Epithelial cell of esophagus (primary cell): ENCODE data around the gene NT5DC2.

Source experiments
- DNase-seq: peaks from one replicate; pipeline ENCODE4 v3.0.0; 2010; ENCODE audit warnings: low read depth
- H3K4me3 ChIP-seq: 2 replicates; pipeline ENCODE4 v1.5.1; 2011; ENCODE audit warnings: mild to moderate bottlenecking, low read length, control low read depth
- CTCF ChIP-seq: IDR thresholded peaks from 2 replicates; pipeline ENCODE4 v1.5.1; 2011; ENCODE audit warnings: low read depth, mild to moderate bottlenecking, low read length, control low read depth, inconsistent platforms; ENCODE audit not compliant: insufficient read depth; ENCODE audit errors: missing control alignments

The NT5DC2 gene

DNA sequence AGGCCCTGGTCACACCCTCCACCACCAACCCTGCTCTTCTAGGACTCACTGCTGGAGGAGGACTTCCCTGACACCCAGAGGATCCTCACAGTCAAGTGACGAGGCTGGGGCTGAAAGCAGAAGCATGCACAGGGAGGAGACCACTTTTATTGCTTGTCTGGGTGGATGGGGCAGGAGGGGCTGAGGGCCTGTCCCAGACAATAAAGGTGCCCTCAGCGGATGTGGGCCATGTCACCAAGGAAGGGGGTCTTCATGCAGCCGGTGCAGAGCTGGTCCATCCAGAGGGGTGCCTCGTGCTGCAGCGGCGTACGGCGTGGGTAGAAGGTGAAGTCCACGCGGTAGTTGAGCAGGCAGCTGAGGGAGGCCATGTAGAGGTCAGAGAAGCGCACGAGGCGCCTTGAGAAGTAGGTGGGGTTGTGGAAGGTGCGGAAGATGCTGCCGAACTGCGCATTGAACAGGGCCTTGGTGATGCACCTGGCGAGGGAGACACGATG lies 9.4 kb downstream of the NT5DC2 start:
- DNase-seq, result no peak
- no peak for TF ChIP-seq CTCF
- H3K4me3 ChIP-seq, result no peak overlapping the region

GRCh38 chr3:52523386-52524257 lies 10.0 kb downstream of the NT5DC2 start:
- no peak for DNase-seq
- TF ChIP-seq CTCF, result no peak
- no peak overlapping the region for H3K4me3 ChIP-seq

GRCh38 chr3:52522651-52523251 lies 10.9 kb downstream of the NT5DC2 start:
- H3K4me3 ChIP-seq, result no peak overlapping the region
- no peak for DNase-seq
- TF ChIP-seq CTCF, result no peak

DNA sequence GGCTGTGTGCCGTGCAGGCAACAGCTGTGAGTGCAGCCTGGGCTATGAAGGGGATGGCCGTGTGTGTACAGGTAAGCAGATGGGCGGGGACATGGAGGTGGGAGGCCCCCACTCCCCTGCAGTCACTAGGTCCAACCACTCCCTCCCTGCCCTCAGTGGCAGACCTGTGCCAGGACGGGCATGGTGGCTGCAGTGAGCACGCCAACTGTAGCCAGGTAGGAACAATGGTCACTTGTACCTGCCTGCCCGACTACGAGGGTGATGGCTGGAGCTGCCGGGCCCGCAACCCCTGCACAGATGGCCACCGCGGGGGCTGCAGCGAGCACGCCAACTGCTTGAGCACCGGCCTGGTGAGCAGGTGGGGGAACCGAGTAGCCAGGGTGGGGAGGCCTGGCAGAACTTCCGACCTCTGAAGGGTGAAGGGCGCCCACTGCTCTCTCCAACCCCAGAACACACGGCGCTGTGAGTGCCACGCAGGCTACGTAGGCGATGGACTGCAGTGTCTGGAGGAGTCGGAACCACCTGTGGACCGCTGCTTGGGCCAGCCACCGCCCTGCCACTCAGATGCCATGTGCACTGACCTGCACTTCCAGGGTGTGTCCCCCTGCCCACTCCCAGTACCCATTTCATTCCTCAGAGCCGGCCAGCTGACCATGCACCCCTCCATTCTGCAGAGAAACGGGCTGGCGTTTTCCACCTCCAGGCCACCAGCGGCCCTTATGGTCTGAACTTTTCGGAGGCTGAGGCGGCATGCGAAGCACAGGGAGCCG lies 11.6 kb downstream of the NT5DC2 start:
- no peak overlapping the region for H3K4me3 ChIP-seq
- DNase-seq, result no peak
- TF ChIP-seq CTCF, result no peak

- no peak for DNase-seq
- no peak for TF ChIP-seq CTCF
Observed at GRCh38 chr3:52521488-52521824, 12.2 kb downstream of the NT5DC2 start.

GRCh38 chr3:52520716-52521487 lies 12.8 kb downstream of the NT5DC2 start:
- no peak overlapping the region for H3K4me3 ChIP-seq
- DNase-seq, result no peak
- no peak for TF ChIP-seq CTCF

More at GRCh38 chr3:52521488-52521824, 12.2 kb downstream of the NT5DC2 start:
- H3K4me3 ChIP-seq, result no peak overlapping the region
